Stromal cell of bone marrow (primary cell): ENCODE data around the gene HNRNPDL.
A peak's percentile ranks its signal among the peaks of the same experiment; 100 is the strongest.
"Not testable (repeated sequence)": the region's sequence is repeated elsewhere in the genome, so short reads cannot be mapped to it uniquely, and the experiment has no call there.

Source experiments
- DNase-seq: peaks from one replicate; pipeline ENCODE4 v3.0.0-alpha.2; 2012; ENCODE audit warnings: low read depth

Gene HNRNPDL

GRCh38 chr4:82386312-82386711, 44.0 kb downstream of the HNRNPDL start:
- DNase-seq: not testable (repeated sequence)

GRCh38 chr4:82382751-82383150, 47.5 kb downstream of the HNRNPDL start:
- DNase-seq: no peak

- no peak for DNase-seq
Measured at GRCh38 chr4:82381661-82382296, 48.5 kb downstream of the HNRNPDL start.

GRCh38 chr4:82381235-82381634, 49.0 kb downstream of the HNRNPDL start:
- no peak for DNase-seq

GRCh38 chr4:82380831-82381230, 49.4 kb downstream of the HNRNPDL start:
- no peak for DNase-seq

GRCh38 chr4:82380344-82380743, 49.9 kb downstream of the HNRNPDL start:
- no peak for DNase-seq

GRCh38 chr4:82376109-82376508, 54.2 kb downstream of the HNRNPDL start:
- DNase-seq: no peak

- DNase-seq: peak; percentile 99
Measured at GRCh38 chr4:82373816-82374625, 56.2 kb downstream of the HNRNPDL start, which contains the start of gene HNRNPD. HNRNPD (minus strand) TSS chr4:82373991; CDS start chr4:82373678, 313 bp downstream.

GRCh38 chr4:82373486-82373815, 56.8 kb downstream of the HNRNPDL start:
- no peak for DNase-seq
